ENCODE measurements around the gene TRIP11. TPM values are rescaled to one million over a fixed set of nuclear protein-coding genes. Genes with fewer than 3 reads are reported as not detected.

TRIP11 gene
- total RNA-seq, 1 donor from 2014 or later = 59.5 TPM

DNA sequence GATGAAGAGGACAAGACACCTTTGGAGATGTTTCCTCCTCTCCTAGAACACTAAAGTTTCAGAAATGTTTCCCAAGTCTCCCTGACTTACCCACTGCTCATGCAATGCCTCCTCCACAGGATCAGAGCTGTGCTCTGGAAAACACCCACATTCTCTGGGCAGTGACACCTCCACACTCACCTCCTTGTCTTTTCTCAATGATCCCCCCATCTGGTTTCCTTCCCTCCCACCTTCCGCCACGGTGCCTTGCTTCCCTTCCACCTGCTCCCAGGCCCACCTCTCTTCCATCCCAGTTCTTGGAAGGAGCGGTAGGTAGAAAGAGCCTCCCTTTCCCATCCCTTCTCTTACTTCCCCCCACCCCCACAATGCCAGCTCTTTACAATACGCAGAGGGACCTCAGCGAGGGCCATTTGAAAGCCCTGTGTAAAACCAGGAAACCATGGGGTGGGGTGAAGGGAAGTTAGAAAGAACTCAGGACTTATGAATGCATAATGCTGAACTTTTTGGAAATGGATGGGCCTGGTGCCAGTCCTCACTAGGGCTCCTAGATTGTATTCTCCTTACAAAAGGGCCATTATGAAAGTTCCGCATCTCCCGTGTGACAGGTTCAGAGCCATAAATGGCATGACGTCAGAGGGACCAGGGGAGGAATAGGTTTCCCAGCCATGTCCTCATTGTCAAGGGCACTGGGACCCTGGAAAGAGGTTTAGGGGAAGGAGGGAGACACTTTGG is 105.1 kb downstream of the TRIP11 start:
- TF ChIP-seq, protein P1, sequence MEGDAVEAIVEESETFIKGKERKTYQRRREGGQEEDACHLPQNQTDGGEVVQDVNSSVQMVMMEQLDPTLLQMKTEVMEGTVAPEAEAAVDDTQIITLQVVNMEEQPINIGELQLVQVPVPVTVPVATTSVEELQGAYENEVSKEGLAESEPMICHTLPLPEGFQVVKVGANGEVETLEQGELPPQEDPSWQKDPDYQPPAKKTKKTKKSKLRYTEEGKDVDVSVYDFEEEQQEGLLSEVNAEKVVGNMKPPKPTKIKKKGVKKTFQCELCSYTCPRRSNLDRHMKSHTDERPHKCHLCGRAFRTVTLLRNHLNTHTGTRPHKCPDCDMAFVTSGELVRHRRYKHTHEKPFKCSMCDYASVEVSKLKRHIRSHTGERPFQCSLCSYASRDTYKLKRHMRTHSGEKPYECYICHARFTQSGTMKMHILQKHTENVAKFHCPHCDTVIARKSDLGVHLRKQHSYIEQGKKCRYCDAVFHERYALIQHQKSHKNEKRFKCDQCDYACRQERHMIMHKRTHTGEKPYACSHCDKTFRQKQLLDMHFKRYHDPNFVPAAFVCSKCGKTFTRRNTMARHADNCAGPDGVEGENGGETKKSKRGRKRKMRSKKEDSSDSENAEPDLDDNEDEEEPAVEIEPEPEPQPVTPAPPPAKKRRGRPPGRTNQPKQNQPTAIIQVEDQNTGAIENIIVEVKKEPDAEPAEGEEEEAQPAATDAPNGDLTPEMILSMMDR (IDR thresholded peaks at IDR 0.05) = no peak
- Mint-ChIP-seq H3K4me1 (no peaks in the 10 kb centered on the region), H3K9me3 (no peaks in the 10 kb centered on the region), H3K36me3 (ENCODE audit: low read depth) (no peaks in the 10 kb centered on the region), H3K27ac (no peak overlapping the region), H3K27me3 (peaks cover 8% of the 10 kb centered on the region), H3K4me3 (no peak overlapping the region)
- ChIA-PET CTCF (no interaction called here), POLR2A (no interaction called here)
- DNase-seq = no peak
- ATAC-seq (ENCODE audit: low read depth) = no peak
- intact Hi-C loops (cut with micrococcal nuclease) = no loop called here

DNA sequence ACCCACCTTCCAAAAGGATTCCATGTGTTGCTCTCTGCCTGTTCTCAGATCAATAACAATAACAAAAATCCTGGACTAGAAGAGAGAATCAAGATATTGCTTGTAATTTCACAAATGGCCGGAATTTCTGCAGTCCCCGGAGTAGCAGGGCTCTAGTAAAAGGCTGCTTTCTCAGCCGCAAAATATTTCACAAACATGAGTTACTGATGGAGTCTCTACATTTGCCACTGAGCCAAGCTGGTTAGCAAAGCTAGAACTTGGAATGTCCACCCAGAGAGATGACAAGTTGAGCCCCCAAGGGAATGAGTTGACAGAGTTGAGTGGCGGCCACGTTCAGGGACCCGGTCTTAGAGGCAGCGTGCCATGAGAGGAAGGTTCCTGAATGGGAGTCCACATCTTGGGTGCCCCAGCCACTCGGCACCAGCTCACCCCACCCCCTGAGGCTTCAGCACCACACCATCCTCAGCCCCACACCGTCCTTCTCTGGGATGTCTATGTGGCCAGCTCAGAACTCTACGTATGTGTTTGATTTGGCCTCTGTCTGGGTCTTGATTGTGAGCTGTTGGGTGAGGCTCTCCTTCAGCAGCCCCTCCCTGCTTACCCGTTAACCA is 108.3 kb downstream of the TRIP11 start:
- intact Hi-C loops (cut with micrococcal nuclease) = no loop called here
- ATAC-seq (ENCODE audit: low read depth) (no peak), DNase-seq (no peak)
- CTCF ChIA-PET = no interaction called here
- Mint-ChIP-seq H3K36me3 (ENCODE audit: low read depth) (no peaks in the 10 kb centered on the region), H3K4me3 (no peak overlapping the region), H3K27me3 (peaks cover 6% of the 10 kb centered on the region), H3K4me1 (no peaks in the 10 kb centered on the region), H3K9me3 (no peaks in the 10 kb centered on the region), H3K27ac (no peak overlapping the region)
- TF ChIP-seq, protein P1 (IDR thresholded peaks at IDR 0.05) = no peak
- POLR2A ChIA-PET = no interaction called here

DNA sequence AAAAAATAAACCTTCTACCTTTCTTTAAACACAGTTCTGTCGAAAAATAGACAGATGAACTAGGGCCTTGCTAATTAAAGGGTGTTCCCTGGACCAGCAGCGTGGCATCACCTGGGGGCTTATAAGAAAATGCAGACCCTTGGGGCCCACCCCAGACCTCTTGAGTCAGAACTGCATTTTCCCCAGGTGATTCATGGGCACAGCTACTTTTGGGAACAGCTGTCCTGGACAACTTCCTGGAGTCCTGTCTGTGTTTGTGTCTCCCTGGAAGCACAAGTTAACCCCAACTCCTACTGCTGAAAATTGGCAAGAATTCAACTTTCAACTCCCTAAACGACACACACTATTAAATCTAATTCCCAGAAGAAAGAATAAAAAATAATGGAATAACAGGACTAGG is 110.2 kb downstream of the TRIP11 start:
- DNase-seq (no peak), ATAC-seq (ENCODE audit: low read depth) (no peak)
- Mint-ChIP-seq H3K36me3 (ENCODE audit: low read depth) (no peaks in the 10 kb centered on the region), H3K4me1 (no peaks in the 10 kb centered on the region), H3K27me3 (peaks cover 6% of the 10 kb centered on the region), H3K9me3 (no peaks in the 10 kb centered on the region), H3K4me3 (no peak overlapping the region), H3K27ac (no peak overlapping the region)
- POLR2A ChIA-PET = no interaction called here
- TF ChIP-seq, protein P1 (IDR thresholded peaks at IDR 0.05) = no peak
- intact Hi-C loops (cut with micrococcal nuclease) = no loop called here
- CTCF ChIA-PET = no interaction called here

DNA sequence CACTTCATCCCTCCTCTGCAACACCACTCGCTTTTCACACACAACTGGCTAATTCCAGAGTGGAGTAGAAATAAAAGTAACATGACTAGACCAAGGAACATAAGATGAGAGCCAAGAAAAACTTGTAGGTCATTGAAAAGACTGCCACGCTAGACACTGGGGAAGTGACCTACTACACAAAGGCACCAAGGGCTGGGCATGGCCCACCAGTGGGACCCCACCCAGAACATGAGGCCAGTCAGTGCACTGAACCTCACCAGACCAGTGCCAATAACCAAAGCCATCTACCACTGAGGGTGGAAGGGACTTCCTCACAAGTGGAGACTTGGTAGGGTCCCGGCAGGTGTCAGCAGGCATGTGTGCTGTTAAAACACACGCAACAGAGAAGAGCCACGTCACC is 112.1 kb downstream of the TRIP11 start:
- TF ChIP-seq, protein P1 (IDR thresholded peaks at IDR 0.05) = no peak
- no peak for ATAC-seq (ENCODE audit: low read depth)
- DNase-seq = no peak
- intact Hi-C loops (cut with micrococcal nuclease) = no loop called here
- ChIA-PET CTCF (no interaction called here), POLR2A (no interaction called here)
- no peaks in the 10 kb centered on the region for H3K36me3 Mint-ChIP-seq (ENCODE audit: low read depth)
- no peaks in the 10 kb centered on the region for H3K9me3 Mint-ChIP-seq
- H3K4me1 Mint-ChIP-seq = no peaks in the 10 kb centered on the region
- no peak overlapping the region for H3K4me3 Mint-ChIP-seq
- H3K27me3 Mint-ChIP-seq = no peaks in the 10 kb centered on the region
- H3K27ac Mint-ChIP-seq = no peak overlapping the region

DNA sequence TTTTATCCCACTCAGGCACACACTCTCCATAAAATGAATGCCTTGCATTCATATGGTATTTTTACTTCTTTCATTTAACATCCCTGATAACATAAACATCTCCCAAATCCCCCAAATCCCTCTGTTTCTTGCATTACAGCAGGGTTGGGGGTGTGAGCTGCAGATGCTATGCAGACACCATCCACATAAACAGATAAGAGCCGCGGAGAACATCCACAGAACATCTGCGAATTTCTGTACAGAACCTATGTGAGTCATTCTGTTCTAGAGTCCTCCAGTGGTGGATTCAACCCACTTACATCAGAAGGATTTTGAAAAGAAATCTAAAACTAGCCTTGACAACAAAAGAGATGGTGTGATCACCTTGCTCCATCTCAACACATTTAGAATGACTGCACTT is 112.7 kb downstream of the TRIP11 start:
- ATAC-seq (ENCODE audit: low read depth) (no peak), DNase-seq (no peak)
- Mint-ChIP-seq H3K27me3 (no peaks in the 10 kb centered on the region), H3K36me3 (ENCODE audit: low read depth) (no peaks in the 10 kb centered on the region), H3K4me1 (no peaks in the 10 kb centered on the region), H3K4me3 (no peak overlapping the region), H3K9me3 (no peaks in the 10 kb centered on the region), H3K27ac (no peak overlapping the region)
- intact Hi-C loops (cut with micrococcal nuclease) = no loop called here
- TF ChIP-seq, protein P1 (IDR thresholded peaks at IDR 0.05) = no peak
- ChIA-PET CTCF (no interaction called here), POLR2A (no interaction called here)

All from activated B cell treated with CpG ODN at 0.5 μM for 24 hours (primary cell).